ENCODE data around the gene INPP5B. TPM values are rescaled to one million over a fixed set of nuclear protein-coding genes. Genes with fewer than 3 reads are reported as not detected.
A peak's percentile ranks its signal among the peaks of the same experiment; 100 is the strongest.

The INPP5B gene
- total and polyA plus RNA-seq, 2 of the 13 experiments (the other 11 are each of a cell fraction or from before 2014, with no cell fraction given), result 9.0 to 9.8 TPM

DNA sequence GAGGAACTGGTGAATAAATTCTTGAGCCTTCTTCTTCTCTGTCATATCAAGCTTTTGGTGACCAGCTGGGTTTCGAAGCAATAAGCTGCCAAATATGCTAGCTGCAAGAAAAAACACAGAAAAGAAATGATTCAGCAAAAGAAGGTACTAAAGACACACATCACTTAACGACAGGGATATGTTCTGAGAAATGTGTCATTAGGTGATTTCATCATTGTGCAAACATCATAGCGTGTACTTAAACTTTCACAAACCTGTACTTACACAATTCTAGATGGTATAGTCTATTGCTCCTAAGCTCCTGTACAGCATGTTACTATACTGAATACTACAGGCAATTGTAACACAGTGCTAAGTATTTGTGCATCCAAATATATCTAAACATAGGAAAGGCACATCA, 84.5 kb downstream of the INPP5B start (continued):
- TF ChIP-seq SMC3 (IDR thresholded peaks at IDR 0.05; ENCODE audit: low read length), result no peak
- TF ChIP-seq, protein P1, sequence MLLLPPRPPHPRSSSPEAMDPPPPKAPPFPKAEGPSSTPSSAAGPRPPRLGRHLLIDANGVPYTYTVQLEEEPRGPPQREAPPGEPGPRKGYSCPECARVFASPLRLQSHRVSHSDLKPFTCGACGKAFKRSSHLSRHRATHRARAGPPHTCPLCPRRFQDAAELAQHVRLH (CRISPR knock-in tag; IDR thresholded peaks at IDR 0.05; ENCODE audit: borderline replicate concordance, low read depth), result no peak
- 0 out of 3 replicates have a peak, but pooled peaks have one; percentile 19 for TF ChIP-seq MXI1 (IDR thresholded peaks at IDR 0.05; ENCODE audit: borderline replicate concordance, low read depth, low read length)
- TF ChIP-seq MEIS2 (CRISPR knock-in tag; IDR thresholded peaks at IDR 0.05), result no peak
- no peak for TF ChIP-seq SRY (CRISPR knock-in tag; IDR thresholded peaks at IDR 0.05)
- 0 out of 2 replicates have a peak, but pooled peaks have one; percentile 15 for TF ChIP-seq THAP11 (CRISPR knock-in tag; IDR thresholded peaks at IDR 0.05)
- TF ChIP-seq THYN1 (CRISPR knock-in tag; IDR thresholded peaks at IDR 0.05; ENCODE audit: borderline replicate concordance, low read depth), result no peak
- 0 out of 2 replicates have a peak, but pooled peaks have one; percentile 30 for TF ChIP-seq ATF7 (IDR thresholded peaks at IDR 0.05)
- TF ChIP-seq ATF7 (CRISPR knock-in tag; IDR thresholded peaks at IDR 0.05), result no peak
- TF ChIP-seq MED1 (CRISPR knock-in tag; IDR thresholded peaks at IDR 0.05), result no peak
- TF ChIP-seq REPIN1 (CRISPR knock-in tag; IDR thresholded peaks at IDR 0.05; ENCODE audit: borderline replicate concordance, low read depth), result no peak
- TF ChIP-seq, protein P2, sequence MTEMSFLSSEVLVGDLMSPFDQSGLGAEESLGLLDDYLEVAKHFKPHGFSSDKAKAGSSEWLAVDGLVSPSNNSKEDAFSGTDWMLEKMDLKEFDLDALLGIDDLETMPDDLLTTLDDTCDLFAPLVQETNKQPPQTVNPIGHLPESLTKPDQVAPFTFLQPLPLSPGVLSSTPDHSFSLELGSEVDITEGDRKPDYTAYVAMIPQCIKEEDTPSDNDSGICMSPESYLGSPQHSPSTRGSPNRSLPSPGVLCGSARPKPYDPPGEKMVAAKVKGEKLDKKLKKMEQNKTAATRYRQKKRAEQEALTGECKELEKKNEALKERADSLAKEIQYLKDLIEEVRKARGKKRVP (CRISPR knock-in tag; IDR thresholded peaks at IDR 0.05), result peak in 1 of 2 experiments; percentile 58; a peak in 1 of 4 replicates
- TF ChIP-seq, protein P3, sequence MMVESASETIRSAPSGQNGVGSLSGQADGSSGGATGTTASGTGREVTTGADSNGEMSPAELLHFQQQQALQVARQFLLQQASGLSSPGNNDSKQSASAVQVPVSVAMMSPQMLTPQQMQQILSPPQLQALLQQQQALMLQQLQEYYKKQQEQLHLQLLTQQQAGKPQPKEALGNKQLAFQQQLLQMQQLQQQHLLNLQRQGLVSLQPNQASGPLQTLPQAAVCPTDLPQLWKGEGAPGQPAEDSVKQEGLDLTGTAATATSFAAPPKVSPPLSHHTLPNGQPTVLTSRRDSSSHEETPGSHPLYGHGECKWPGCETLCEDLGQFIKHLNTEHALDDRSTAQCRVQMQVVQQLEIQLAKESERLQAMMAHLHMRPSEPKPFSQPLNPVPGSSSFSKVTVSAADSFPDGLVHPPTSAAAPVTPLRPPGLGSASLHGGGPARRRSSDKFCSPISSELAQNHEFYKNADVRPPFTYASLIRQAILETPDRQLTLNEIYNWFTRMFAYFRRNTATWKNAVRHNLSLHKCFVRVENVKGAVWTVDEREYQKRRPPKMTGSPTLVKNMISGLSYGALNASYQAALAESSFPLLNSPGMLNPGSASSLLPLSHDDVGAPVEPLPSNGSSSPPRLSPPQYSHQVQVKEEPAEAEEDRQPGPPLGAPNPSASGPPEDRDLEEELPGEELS (CRISPR knock-in tag; IDR thresholded peaks at IDR 0.05), result no peak
- TF ChIP-seq NFKBIZ (CRISPR knock-in tag; IDR thresholded peaks at IDR 0.05), result no peak
- peak; percentile 71 for TF ChIP-seq CEBPG (CRISPR knock-in tag; IDR thresholded peaks at IDR 0.05)
- no peak for TF ChIP-seq DR1 (CRISPR knock-in tag; IDR thresholded peaks at IDR 0.05)
- TF ChIP-seq PITX1 (CRISPR knock-in tag; IDR thresholded peaks at IDR 0.05), result no peak
- TF ChIP-seq SP4 (CRISPR knock-in tag; IDR thresholded peaks at IDR 0.05), result no peak
- no peak for TF ChIP-seq ARNT (IDR thresholded peaks at IDR 0.05)
- peak; percentile 54 to 61 for TF ChIP-seq MAFK (conservative IDR thresholded peaks at IDR 0.05 in 1 of 2, IDR thresholded peaks at IDR 0.05 in 1 of 2; ENCODE audit: low read length in 2 of 2)
- TF ChIP-seq ZBTB7A (CRISPR knock-in tag; IDR thresholded peaks at IDR 0.05), result no peak
- no peak for TF ChIP-seq HNRNPK (IDR thresholded peaks at IDR 0.05; ENCODE audit: low read depth, low read length, poor library complexity, severe bottlenecking)
- TF ChIP-seq GATA4 (IDR thresholded peaks at IDR 0.05; ENCODE audit: borderline replicate concordance, low read depth), result no peak
- TF ChIP-seq PAX8 (CRISPR knock-in tag; IDR thresholded peaks at IDR 0.05; ENCODE audit: borderline replicate concordance), result no peak
- no peak for TF ChIP-seq HOXA3 (CRISPR knock-in tag; IDR thresholded peaks at IDR 0.05)
- TF ChIP-seq SAP130 (CRISPR knock-in tag; IDR thresholded peaks at IDR 0.05; ENCODE audit: low read depth), result peak; percentile 34; the same call in 1 of the 2 replicates
- TF ChIP-seq, protein P4, sequence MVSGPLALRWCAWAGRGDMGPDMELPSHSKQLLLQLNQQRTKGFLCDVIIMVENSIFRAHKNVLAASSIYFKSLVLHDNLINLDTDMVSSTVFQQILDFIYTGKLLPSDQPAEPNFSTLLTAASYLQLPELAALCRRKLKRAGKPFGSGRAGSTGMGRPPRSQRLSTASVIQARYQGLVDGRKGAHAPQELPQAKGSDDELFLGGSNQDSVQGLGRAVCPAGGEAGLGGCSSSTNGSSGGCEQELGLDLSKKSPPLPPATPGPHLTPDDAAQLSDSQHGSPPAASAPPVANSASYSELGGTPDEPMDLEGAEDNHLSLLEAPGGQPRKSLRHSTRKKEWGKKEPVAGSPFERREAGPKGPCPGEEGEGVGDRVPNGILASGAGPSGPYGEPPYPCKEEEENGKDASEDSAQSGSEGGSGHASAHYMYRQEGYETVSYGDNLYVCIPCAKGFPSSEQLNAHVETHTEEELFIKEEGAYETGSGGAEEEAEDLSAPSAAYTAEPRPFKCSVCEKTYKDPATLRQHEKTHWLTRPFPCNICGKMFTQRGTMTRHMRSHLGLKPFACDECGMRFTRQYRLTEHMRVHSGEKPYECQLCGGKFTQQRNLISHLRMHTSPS (CRISPR knock-in tag; IDR thresholded peaks at IDR 0.05; ENCODE audit: low read depth), result no peak
- TF ChIP-seq AGO1 (IDR thresholded peaks at IDR 0.05; ENCODE audit: low read depth, low read length, poor library complexity, severe bottlenecking), result no peak
- no peak for TF ChIP-seq HNRNPH1 (optimal IDR thresholded peaks at IDR 0.05; ENCODE audit: low read depth, low read length)
